Skin of body (tissue), 2 donors: ENCODE measurements around the gene TSEN2. TPM values are rescaled to one million over a fixed set of nuclear protein-coding genes. Genes with fewer than 3 reads are reported as not detected.
"Not testable (repeated sequence)": the region's sequence is repeated elsewhere in the genome, so short reads cannot be mapped to it uniquely, and the experiment has no call there.

Source experiments
- DNase-seq: peaks from one replicate; lab custom pipeline; 2025; lab: John Stamatoyannopoulos, UW
- total RNA-seq: library from RNA; depleted of rRNA; stranded (reverse); fragments of >200 nt; gene quantifications from one replicate; pipeline ENCODE4 v1.2.3, GENCODE V29; 2014

TSEN2 gene
- total RNA-seq: 16.3 TPM

DNA sequence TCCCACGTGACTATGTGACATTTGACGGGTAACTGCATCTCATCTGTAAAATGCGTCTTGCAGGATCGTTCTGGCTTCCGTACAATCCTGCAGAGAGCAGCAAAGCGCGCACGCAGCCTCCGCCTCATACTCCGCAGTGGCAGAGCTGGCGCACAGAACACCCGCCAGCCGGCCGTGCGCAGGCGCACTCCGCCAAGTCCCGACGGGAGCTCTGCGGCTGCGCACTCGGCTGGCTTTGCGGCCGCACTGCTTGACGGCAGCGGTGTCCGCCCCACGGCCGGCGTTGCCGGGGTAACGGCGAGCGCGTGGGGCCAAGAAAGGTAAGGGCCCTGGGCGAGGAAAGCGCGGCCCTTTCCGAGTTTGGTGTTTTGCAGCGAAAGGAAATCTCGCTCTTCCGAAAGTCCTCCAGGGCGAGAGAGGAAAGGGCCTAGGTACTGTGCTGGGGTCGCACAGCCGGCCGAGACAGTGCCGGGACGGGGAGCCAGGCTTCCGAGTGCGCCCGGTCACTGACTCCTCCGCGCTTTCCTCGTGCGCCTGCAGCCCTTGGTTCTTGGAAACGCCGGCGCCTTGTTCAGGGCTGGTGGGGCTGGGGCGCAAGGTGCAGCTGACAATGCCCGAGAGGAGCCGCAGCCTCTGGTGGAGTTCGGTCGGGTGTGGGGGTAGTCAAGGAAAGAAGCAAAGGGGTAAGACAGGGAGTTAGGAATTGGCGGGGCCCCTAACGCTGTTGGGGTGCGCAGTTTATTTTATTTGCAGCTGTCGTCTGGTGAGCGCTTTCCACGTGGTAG is at the start of gene TSEN2:
TSS of gene TSEN2 (plus strand) at position 283 of the 785 bp plus-strand sequence. CDS start 5,321 bp downstream, outside the sequence.
- peak; percentile 97 for DNase-seq

GRCh38 chr3:12436514-12437220 is 47.6 kb upstream of the TSEN2 start:
- peak; percentile 95 for DNase-seq

- no peak for DNase-seq
These were observed 47.1 kb upstream of the TSEN2 start for GRCh38 chr3:12437221-12437605.

GRCh38 chr3:12437861-12438260 is 46.4 kb upstream of the TSEN2 start:
- DNase-seq: no peak

DNA sequence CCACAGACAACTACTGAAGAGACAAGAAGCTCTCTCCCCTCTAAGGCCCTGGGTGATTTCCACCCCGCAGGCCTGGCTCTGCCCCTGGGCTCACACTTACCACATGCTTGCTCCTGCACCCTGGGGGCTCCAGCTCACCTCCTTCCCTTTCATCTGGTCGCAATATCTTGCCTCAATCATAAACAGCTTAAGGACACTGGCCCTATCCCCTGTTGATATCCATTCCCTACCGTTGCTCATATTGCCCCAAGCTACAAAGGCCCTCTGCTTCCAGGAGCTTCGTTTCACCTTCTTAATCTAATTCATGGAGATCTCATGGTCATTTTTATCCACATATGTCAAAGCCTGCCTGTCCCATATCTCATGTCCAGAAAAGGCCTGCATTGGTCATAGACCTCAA is 46.0 kb upstream of the TSEN2 start:
- DNase-seq: no peak

GRCh38 chr3:12439161-12439940 is 44.9 kb upstream of the TSEN2 start:
- DNase-seq: peak; percentile 81

DNA sequence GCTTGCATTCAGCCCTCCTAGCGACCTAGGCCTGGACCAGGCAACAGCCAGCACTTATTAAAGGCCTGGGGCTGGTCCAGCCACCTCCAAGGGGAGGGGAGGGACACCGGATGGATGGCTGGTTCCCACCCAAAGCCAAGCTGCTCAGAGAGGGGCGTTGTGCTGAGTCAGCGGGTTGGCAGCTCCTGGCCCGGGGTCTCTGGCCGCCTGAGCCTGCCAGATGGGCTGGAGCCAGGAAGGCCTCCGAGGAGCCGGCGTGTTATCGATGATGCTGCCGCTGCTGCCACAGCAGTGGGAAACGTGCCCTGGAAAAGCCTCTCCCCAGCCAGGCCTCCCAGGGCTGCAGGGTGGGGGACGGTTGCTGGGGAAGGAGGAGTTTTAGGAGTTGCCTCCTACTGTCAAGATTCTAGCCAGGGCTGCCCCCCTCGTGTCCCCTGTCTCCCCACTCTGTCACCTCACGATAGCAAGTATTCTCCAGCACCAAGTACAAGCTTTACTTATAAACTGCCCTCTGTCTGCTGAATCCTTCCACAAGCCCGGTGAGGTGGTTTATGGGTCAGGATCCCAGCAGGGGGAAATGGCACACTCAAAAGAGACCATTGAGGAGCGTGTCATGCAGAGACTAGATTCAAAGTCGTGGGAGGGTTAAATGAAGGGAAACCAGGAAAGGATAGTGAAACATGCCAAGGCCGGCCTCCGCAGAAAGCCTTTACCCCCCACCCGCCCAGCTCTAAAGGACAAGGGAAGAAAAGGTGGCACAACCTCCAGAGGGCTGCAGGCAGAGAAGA is 43.2 kb upstream of the TSEN2 start:
- DNase-seq: peak; percentile 81

DNA sequence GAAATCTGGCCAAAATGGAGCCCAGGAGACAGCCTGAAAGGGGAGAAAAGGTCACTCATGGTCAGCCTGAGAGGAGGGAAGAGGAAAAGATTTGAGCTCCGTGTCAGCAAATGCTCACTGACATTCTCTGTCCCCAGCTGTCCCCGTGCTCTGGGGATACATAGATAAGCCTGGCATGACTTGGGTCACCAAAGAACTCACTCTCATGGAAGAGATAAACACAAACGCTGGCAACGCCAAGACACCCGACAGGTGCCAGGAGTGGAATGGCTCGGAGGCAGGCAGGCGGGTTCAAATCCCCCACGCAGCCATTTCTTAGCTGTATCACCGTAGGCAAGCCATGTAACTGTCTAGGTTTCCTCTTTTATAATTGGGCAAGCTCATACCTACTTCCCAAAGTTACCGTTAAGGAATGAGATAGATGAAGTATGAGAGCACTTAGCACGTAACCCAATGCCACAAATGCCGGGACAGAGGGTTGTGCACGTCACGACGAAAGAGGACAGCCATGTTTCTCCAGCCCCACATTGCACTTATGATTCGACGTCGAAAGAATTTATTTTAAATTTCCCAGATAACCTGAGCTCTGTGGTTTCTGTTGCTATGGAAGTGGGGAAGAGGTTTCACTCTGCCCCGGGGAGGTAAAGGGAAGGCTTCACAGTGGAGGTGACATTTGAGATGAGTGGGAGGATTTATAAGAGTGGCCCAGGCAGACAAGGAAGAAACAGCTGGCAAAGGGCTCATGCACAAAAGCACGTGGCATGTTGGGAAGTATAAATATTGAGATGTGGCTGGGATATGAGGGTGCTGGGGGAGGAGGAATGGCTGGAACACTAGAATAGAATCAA is 41.4 kb upstream of the TSEN2 start:
- no peak for DNase-seq

- DNase-seq: no peak
These were observed 40.3 kb upstream of the TSEN2 start for GRCh38 chr3:12443781-12444522.

GRCh38 chr3:12444582-12445471 is 39.5 kb upstream of the TSEN2 start:
- DNase-seq: no peak

DNA sequence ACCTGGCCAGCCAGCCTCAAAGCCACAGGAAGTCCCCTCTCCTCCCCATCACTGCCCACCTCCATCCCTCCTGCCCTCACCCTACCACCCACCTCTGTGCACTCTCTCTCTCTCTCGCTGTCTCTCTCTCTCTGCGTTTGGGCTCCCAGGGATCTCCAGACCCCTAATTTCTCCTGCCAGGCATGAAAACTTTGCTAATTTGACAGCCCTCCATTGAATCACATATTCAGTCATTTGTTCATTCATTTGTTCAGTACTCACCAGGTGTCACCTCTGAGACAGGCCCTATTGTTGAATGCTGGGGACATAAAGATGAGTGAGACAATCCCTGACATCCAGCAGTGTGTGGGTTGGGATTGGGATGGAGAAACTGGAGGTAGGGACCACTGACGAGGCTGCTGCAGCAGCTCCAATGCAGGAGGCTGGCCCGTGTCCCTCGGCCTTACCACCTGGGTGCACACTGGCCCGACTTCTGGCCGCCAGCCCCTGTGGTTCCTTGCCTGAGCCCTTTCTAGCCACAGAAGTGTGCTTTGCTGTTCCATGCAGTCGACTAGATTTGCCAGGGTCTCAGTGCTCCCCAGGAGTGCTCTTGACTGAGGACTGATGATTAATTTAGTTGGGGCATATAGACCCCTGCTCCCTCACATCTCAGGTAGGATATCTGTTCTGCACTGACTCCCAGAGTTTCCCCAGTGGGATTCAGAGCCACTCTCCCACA is 38.6 kb upstream of the TSEN2 start:
- no peak for DNase-seq

DNA sequence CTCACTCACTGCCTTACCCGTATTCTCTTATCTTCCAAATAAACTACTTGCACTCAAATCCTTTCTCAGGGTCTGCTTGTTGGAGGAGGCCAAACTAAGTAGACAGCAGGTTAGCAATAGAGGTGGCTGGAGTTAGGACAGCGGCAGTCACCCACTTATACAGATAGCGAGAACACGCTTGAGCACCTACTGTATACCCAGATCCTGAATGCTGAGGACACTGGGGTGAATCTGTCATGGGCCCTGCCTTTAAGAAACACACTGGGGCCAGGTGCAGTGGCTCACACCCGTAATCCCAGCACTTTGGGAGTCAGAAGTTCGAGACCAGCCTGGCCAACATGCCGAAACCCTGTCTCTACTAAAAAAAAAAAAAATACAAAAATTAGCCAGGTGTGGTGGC is 38.0 kb upstream of the TSEN2 start:
- no peak for DNase-seq

DNA sequence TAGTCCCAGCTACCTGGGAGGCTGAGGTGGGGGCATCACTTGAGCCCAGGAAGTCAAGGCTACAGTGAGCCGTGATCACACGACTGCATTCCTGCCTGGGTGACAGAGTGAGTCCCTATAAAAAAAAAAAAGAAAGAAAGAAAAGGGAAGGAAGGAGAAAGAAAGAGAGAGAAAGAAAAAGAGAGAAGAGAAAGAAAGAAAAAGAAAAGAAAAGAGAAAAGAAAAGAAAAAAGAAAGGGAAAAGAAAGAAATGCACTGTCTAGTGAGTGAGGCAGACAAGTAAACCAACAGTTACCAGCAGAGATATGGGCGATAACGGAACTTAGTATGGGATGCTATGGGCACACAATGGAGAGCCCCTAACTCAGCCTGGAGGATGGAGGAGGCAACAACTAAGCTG is 37.2 kb upstream of the TSEN2 start:
- no peak for DNase-seq

GRCh38 chr3:12448404-12449202 is 35.7 kb upstream of the TSEN2 start:
- DNase-seq: not testable (repeated sequence)

DNA sequence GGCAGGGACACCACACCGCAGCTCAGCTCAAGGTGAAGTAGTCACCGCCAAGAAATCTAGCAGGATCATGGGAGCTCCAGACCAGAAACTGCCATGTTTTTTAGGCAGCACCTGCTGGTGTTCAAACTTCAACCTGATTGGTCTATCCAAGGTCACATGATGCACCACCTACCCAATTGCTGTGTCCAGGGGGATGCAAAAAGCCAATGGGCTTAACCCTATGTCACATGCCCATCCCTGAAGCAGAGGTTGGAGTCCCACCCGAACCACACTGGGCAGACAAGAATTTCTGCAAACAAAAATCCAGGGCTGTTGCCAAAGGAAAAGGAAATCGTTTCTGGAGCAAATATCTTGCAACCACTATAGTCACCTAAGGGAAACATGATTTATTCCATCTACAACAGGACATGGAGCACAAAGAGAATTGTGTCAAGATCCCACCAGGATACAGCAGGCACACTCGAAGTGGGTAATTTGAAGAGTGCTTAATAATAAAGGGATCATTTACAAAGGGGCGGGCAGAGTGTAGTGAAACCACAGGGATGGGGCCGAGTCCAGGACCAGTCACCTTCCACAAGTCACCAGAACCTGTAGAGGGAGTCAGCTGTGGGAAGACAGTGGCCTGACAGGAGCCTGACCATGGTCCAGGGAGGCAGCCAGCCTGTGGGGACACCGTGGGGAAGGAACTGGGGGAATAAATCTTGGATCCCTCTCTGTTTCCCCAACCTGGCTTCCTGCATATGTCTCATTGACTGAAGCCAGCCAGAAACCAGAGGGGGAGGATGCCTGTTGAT is 34.2 kb upstream of the TSEN2 start:
- DNase-seq: no peak

DNA sequence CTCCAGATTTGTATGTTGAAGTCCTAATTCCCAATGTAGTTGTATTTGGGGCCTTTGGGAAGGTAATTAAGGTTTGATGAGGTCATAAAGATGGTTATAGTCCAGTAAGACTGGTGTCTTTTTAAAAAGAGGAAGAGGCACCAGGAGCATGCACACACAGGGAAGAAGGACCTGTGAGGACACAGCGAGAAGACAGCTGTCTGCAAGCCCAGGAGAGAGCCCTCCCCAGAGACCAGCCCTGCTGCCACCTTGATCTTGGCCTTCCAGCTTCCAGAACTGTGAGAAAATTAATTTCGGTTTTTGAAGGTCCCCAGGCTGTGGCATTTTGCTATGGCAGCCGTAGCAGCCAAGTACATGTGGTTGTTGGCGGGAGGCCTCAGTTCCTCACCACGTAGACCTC is 32.8 kb upstream of the TSEN2 start:
- no peak for DNase-seq
